ENCODE data around the gene PLCG2. TPM values are rescaled to one million over a fixed set of nuclear protein-coding genes. Genes with fewer than 3 reads are reported as not detected.
"Not testable (repeated sequence)": the region's sequence is repeated elsewhere in the genome, so short reads cannot be mapped to it uniquely, and the experiment has no call there.

Gene PLCG2
- total and polyA plus RNA-seq, 2 experiments from 2014 or later, result 0.39 TPM; not detected in 1

DNA sequence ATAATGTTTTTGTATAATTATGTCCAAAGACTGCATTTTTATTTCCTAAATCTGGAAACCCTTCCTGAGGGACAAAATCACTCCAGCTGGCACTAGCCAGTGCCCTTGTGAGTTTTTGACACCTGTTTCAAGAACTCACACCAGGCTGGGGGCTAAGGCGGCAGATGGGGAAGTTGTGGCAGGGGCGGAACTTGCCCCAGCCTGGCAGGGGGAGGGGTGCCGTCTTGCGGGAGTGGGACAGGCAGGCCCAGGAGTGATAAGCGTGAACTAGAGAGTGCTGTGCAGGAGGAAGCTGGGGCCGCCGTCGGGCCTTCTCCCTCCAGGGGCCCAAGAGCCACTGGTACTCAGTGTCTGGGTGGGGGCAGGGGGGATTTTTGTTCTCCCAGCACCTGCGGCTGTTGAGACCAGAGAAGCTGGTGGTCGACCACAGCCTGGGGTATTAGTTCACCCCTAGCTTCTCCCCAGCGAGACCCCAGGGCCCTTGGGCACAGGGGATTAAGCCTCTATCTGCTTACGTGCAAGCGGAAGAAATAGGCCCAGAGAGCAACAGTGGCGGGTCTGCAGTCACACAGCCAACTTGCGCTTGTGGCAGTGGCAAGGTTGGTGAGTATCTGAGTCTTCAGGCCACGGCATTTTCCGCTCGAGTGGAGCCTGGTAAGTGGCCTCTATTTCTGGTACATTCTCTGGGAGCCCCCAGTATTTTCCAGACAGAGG, 40.2 kb upstream of the PLCG2 start:
- Histone ChIP-seq H3K9me2 (ENCODE audit: insufficient read depth) (no peaks in the 10 kb centered on the region), H3K36me3 (ENCODE audit: low read depth) (no peaks in the 10 kb centered on the region), H3K4me1 (ENCODE audit: insufficient read depth) (no peaks in the 10 kb centered on the region), H3K79me2 (ENCODE audit: insufficient read depth) (no peaks in the 10 kb centered on the region), H3K9ac (no peak overlapping the region), H3K4me2 (ENCODE audit: unreplicated experiment) (no peak overlapping the region), H4K20me1 (ENCODE audit: insufficient read depth) (no peaks in the 10 kb centered on the region), H3F3A (ENCODE audit: insufficient read depth) (no peaks in the 10 kb centered on the region), H3K9me3 (ENCODE audit: low read depth) (no peaks in the 10 kb centered on the region), H3K27me3 (replicated peaks; ENCODE audit: insufficient read depth) (no peaks in the 10 kb centered on the region), H3K27ac (no peak overlapping the region), H3K4me3 (no peak overlapping the region), H2AFZ (no peak overlapping the region)
- TF ChIP-seq EZH2 (IDR thresholded peaks at IDR 0.05; ENCODE audit: insufficient read depth, poor library complexity, severe bottlenecking) (no peak), EZH2phosphoT487 (IDR thresholded peaks at IDR 0.05; ENCODE audit: insufficient read depth, low read depth) (no peak)
- no peak for DNase-seq
- in situ Hi-C loops (cut with MboI), result loop anchor here (25.0 kb wide), 1 partner anchor 702 kb away; the partner anchor contains the start of gene ATMIN
- 63 to 64% methylated on average over 17 to 18 of the region's 18 CpGs for WGBS, 2 experiments (ENCODE audit: low coverage in 1 of 2, low lambda C conversion rate in 2 of 2, missing lambda C conversion rate in 2 of 2)

DNA sequence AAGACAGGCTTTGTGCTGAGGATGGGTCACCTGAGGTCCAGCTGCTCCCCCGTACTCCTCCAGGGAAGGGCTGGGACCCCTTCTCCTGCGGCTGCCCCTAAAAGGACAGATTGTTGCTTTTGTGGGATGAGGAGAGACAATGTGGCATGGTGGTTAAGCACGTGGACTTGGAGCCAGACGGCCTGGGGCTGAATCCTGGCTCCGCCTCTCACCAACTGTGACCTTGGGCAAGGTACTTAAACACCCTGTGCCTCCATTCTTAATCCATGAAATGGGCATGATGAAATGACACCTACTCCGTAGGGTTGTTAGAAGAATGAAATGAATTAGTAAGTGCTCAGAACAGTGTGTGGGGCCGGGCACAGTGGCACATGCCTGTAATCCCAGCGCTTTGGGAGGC, 39.6 kb upstream of the PLCG2 start:
- H3F3A ChIP-seq (ENCODE audit: insufficient read depth), result no peaks in the 10 kb centered on the region
- no peak overlapping the region for H2AFZ ChIP-seq
- no peaks in the 10 kb centered on the region for H3K27me3 ChIP-seq (replicated peaks; ENCODE audit: insufficient read depth)
- WGBS, 2 experiments (ENCODE audit: low coverage in 1 of 2, low lambda C conversion rate in 2 of 2, missing lambda C conversion rate in 2 of 2), result 80 to 81% methylated on average over 8 of the region's 8 CpGs
- H3K9me3 ChIP-seq (ENCODE audit: low read depth), result no peaks in the 10 kb centered on the region
- no peaks in the 10 kb centered on the region for H3K79me2 ChIP-seq (ENCODE audit: insufficient read depth)
- DNase-seq, result no peak
- H3K4me1 ChIP-seq (ENCODE audit: insufficient read depth), result no peaks in the 10 kb centered on the region
- TF ChIP-seq EZH2phosphoT487 (IDR thresholded peaks at IDR 0.05; ENCODE audit: insufficient read depth, low read depth) (no peak), EZH2 (IDR thresholded peaks at IDR 0.05; ENCODE audit: insufficient read depth, poor library complexity, severe bottlenecking) (no peak)
- H3K27ac ChIP-seq, result no peak overlapping the region
- no peak overlapping the region for H3K9ac ChIP-seq
- H3K36me3 ChIP-seq (ENCODE audit: low read depth), result no peaks in the 10 kb centered on the region
- no peak overlapping the region for H3K4me3 ChIP-seq
- H3K4me2 ChIP-seq (ENCODE audit: unreplicated experiment), result no peak overlapping the region
- no peaks in the 10 kb centered on the region for H4K20me1 ChIP-seq (ENCODE audit: insufficient read depth)
- in situ Hi-C loops (cut with MboI), result loop anchor here (25.0 kb wide), 1 partner anchor 702 kb away; the partner anchor contains the start of gene ATMIN
- H3K9me2 ChIP-seq (ENCODE audit: insufficient read depth), result no peaks in the 10 kb centered on the region

DNA sequence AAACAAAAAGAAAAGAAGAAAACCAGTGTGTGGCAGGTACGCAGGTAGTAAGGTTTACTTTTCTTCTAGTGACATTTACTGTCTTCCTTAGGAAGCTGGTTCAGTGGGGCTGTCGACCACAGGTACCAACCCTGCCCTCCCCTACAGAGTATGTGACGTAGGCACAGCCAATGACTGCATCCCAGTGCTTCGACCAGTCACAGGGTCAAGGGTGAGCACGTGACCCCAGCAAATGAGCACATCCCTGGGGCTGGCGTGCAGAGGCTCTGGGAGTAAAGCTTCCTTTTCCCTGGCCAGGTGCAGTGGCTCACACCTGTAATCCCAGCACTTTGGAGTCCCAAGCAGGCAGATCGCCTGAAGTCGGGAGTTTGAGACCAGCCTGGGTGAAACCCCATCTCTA, 38.9 kb upstream of the PLCG2 start:
- H3K36me3 ChIP-seq (ENCODE audit: low read depth), result no peaks in the 10 kb centered on the region
- H3K9ac ChIP-seq, result no peak overlapping the region
- in situ Hi-C loops (cut with MboI), result loop anchor here (25.0 kb wide), 1 partner anchor 703 kb away; the partner anchor contains the start of gene ATMIN
- H3K79me2 ChIP-seq (ENCODE audit: insufficient read depth), result no peaks in the 10 kb centered on the region
- no peaks in the 10 kb centered on the region for H4K20me1 ChIP-seq (ENCODE audit: insufficient read depth)
- no peak overlapping the region for H3K27ac ChIP-seq
- 65 to 74% methylated on average over 8 of the region's 8 CpGs for WGBS, 2 experiments (ENCODE audit: low coverage in 1 of 2, low lambda C conversion rate in 2 of 2, missing lambda C conversion rate in 2 of 2)
- TF ChIP-seq EZH2 (IDR thresholded peaks at IDR 0.05; ENCODE audit: insufficient read depth, poor library complexity, severe bottlenecking) (no peak), EZH2phosphoT487 (IDR thresholded peaks at IDR 0.05; ENCODE audit: insufficient read depth, low read depth) (no peak)
- H3K9me3 ChIP-seq (ENCODE audit: low read depth), result no peaks in the 10 kb centered on the region
- H2AFZ ChIP-seq, result no peak overlapping the region
- no peak for DNase-seq
- H3K9me2 ChIP-seq (ENCODE audit: insufficient read depth), result no peaks in the 10 kb centered on the region
- H3K4me3 ChIP-seq, result no peak overlapping the region
- H3F3A ChIP-seq (ENCODE audit: insufficient read depth), result no peaks in the 10 kb centered on the region
- H3K27me3 ChIP-seq (replicated peaks; ENCODE audit: insufficient read depth), result no peaks in the 10 kb centered on the region
- no peaks in the 10 kb centered on the region for H3K4me1 ChIP-seq (ENCODE audit: insufficient read depth)
- H3K4me2 ChIP-seq (ENCODE audit: unreplicated experiment), result no peak overlapping the region

DNA sequence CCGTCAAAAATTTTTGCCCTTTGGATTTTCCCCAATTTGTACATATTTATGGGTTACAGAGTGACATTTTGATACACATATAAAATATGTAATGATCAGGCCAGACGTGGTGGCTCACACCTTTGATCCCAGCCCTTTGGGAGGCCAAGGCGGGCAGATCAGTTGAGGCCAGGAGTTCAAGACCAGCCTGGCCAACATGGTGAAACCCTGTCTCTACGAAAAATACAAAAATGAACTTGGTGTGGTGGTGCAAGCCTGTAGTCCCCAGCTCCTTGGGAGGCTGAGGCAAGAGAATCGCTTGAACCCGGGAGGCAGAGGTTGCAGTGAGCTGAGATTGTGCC, 37.7 kb upstream of the PLCG2 start:
- H3K36me3 ChIP-seq (ENCODE audit: low read depth); H3K4me1 ChIP-seq (ENCODE audit: insufficient read depth); H3K27me3 ChIP-seq (replicated peaks; ENCODE audit: insufficient read depth); H3K9me3 ChIP-seq (ENCODE audit: low read depth); H3K9ac ChIP-seq; H2AFZ ChIP-seq; H3K4me2 ChIP-seq (ENCODE audit: unreplicated experiment); H3F3A ChIP-seq (ENCODE audit: insufficient read depth); DNase-seq; H3K79me2 ChIP-seq (ENCODE audit: insufficient read depth); H3K9me2 ChIP-seq (ENCODE audit: insufficient read depth); H4K20me1 ChIP-seq (ENCODE audit: insufficient read depth); H3K4me3 ChIP-seq; H3K27ac ChIP-seq: not testable (repeated sequence)
- WGBS, 2 experiments (ENCODE audit: low coverage in 1 of 2, low lambda C conversion rate in 2 of 2, missing lambda C conversion rate in 2 of 2), result 68 to 72% methylated on average over 6 of the region's 6 CpGs
- in situ Hi-C loops (cut with MboI), result loop anchor here (25.0 kb wide), 1 partner anchor 704 kb away; the partner anchor contains the start of gene ATMIN

Data from GM23248 (cell line).